ENCODE results near the gene SRP54.
"Not testable (repeated sequence)": the region's sequence is repeated elsewhere in the genome, so short reads cannot be mapped to it uniquely, and the experiment has no call there.

The SRP54 gene

DNA sequence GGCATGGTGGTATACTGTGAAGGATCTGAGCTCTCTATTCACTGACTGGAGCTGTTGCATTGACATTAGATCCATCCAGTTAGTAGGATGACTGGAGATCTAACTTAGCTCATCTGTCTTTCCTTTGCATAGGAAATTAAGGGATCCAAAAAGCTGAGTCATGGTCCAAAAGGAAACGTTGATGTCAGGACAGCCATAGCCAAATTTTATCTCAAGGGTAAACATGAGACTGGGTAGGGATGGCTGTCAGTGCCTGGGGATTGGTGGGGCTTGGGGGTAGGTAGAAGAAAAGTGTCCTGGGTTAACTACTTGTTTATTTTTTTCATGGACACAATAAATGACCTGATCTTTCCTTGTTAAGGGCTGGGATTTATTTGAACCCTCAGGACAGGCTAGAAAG is 67.9 kb downstream of the SRP54 start:
- no peak for DNase-seq

DNA sequence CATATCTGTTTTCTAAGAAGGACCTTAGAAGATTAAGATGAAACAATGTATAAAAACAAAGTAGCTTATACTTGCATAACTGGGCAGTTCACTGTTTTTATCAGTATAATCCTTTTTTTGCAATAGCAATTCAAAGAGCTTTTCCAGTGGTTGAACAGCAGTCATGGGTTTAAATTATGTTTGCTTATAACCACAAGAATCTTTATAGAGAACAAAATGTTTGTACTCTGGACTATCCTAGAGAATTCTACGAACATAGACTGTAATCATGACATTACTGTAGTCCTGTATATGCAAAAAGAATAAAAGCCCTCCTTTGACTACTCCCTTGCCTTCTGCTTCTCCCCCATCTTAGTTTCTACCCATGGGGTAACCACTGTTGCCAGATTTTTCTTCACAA is 69.0 kb downstream of the SRP54 start:
- DNase-seq = no peak

DNA sequence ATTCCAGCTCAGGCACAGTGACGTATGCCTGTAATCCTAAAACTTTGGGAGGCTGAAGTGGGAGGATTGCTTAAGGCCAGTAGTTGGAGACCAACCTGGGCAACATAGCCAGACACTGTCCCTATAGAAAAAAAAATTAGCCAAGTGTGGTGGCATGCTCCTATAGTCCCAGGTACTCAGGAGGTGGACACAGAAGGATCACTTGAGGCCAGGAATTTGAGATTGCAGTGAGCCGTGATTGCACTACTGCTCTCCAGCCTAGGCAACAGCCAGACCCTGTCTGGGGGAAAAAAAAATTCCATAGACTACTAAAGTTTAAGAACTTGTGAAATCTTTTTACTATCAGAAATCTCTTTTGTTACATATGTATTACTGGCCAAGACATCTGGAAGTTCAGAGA is 69.8 kb downstream of the SRP54 start:
- no peak for DNase-seq

DNA sequence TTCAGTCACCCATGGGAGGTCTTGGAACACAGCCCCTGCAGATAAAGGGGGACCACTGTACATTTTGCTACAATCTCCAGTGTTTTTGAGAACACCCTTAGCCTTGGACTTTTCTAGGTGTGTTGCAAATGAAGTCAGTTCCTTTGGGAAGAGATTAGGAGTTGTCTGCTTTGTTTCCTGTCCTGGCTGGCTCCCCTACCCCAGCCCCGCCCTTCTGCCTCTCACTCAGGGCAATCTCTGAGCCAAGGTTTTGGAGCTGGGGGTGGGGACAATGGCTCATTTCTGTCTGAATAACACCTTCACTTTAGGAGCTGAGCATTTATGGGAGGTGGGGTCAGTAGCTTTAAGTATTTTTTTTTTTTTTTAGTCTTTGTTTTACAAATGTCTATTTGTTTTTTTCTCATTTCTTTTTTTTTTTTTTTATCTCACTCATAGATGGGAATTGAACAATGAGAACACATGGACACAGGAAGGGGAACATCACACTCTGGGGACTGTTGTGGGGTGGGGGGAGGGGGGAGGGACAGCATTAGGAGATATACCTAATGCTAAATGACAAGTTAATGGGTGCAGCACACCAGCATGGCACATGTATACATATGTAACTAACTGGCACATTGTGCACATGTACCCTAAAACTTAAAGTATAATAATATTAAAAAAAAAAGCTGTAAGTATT is 78.5 kb downstream of the SRP54 start:
- not testable (repeated sequence) for DNase-seq

DNA sequence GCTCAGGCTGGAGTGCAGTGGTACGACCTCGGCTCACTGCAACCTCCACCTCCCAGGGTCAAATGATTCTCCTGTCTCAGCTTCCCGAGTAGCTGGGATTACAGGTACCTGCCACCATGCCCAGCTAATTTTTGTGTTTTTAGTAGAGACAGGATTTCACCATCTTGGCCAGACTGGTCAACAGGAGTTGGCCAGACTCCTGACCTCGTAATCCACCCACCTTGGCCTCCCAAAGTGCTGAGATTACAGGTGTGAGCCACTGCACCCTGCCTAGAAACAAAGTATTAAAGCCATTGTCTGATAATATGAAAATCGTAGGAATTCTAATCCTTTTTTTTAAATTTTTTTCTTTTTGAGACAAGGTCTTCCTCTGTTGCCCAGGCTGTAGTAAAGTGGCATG is 82.9 kb downstream of the SRP54 start:
- DNase-seq = not testable (repeated sequence)

DNA sequence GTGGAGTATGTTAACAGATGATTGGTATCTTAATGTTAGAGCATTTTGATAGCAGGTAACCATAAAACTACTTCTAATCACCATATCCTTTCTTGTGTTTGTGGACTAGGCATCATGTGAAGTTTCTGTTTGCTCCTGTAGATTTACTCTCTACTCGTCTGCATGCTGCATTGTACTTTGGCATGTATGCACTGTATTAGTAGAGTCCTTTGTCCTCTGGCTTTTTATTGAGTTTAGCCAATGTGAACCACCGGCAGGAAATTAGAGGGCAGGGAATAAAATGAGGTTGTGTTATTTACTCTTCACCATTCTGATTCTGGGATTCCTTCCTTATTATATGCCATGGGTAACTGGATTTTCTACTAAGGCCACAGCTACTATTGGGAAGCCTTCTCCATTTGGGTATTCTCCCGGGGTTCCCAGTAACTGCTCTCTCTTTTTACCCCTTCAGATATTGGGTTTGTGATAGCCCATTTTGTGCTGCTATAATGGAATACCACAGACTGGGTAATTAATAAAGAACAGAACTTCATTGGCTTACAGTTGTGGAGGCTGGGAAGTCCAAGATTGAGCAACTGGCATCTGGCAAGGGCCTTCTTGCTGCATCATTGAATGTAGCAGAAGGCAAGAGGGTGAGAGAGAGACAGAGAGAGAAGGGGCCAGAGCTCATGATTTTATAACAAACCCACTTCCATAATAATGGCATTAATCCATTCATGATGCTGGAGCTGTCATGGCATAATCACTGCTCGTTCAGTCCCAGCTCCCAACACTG is 85.6 kb downstream of the SRP54 start:
- no peak for DNase-seq

DNA sequence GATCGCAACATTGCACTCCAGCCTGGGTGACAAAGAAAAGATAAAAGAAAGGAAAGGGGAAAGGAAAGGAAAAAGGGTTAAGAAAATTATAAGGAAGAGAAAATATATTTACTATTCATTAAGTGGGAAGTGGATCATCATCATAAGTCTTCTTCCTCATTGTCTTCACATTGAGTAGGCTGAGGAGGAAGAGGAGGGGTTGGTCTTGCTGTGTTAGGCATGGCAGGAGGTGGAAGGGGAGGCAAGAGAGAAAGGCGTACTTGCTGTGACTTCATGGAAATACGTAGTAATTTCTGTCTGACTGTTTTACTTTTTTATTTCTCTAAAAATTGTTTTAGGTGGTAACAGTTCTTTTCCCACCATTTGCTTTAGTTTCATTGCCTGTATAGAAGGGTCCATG is 89.4 kb downstream of the SRP54 start:
- DNase-seq = no peak

DNA sequence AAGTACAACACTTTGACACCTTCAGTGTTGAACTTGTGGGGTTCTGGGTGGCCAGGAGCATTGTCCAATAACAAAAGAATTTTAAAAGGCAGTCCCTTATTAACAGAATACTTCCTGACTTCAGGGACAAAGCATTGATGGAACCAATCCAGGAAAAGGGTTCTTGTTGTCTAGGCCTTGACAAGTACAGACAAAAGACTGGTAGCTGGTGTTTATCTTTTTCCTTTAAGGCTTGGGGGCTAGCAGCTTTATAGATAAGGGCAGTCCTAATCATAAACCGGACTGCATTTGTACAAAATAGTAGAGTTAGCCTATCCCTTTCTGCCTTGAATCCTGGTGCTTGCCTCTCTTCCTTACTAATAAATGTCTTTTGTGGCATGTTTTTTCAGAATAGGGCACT is 90.7 kb downstream of the SRP54 start:
- DNase-seq = no peak

DNA sequence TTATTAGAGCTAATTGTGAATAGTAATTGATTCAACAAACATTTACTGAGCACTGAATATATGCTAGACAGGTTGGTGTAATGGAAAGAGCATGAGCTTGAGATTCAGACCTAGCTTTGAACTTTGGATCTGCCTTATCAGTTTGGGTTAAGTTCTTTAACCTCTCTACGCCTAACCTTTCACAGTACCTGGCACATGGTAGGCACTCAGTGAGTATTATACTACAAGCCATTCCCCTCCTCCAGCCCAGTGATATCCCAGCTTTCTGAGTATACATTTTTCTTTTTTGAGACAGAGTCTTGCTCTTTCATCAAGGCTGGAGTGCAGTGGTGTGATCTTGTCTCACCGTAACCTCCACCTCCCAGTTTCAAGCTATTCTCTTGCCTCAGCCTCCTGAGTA is 95.3 kb downstream of the SRP54 start:
- no peak for DNase-seq

Data from activated T-cell treated with anti-CD3 and anti-CD28 coated beads, Interleukin-2, amount 50 U/mL, for 1 hour (primary cell).